GM21381 (cell line): ENCODE results near the gene ABLIM2.
"Not testable (repeated sequence)": the region's sequence is repeated elsewhere in the genome, so short reads cannot be mapped to it uniquely, and the experiment has no call there.

Experiments used
- ATAC-seq: cut with Tn5 transposase; IDR thresholded peaks from one replicate; pipeline ENCODE4 v1.9.1; 2021; ENCODE audit warnings: mild to moderate bottlenecking, moderate library complexity; ENCODE audit not compliant: unreplicated experiment

Gene ABLIM2

DNA sequence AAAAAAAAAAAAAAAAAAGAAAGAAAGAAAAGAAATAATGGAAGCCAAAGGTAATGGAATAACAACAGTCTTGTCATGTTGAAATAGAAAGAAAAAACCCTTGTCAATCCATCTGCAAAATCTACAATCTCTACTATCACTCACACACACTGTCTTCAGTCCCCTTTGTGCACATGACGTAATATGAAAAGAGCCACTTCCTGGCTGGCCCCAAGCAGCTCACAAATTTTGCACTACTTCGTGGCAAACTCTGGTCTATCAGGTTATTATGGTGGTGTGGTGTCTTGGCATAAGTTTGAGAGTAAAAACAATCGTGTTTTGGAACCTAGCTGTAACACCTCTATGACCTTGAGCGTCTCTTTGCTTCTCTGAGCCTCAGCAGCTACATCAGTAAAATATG lies 210.7 kb downstream of the ABLIM2 start:
- ATAC-seq = no peak

DNA sequence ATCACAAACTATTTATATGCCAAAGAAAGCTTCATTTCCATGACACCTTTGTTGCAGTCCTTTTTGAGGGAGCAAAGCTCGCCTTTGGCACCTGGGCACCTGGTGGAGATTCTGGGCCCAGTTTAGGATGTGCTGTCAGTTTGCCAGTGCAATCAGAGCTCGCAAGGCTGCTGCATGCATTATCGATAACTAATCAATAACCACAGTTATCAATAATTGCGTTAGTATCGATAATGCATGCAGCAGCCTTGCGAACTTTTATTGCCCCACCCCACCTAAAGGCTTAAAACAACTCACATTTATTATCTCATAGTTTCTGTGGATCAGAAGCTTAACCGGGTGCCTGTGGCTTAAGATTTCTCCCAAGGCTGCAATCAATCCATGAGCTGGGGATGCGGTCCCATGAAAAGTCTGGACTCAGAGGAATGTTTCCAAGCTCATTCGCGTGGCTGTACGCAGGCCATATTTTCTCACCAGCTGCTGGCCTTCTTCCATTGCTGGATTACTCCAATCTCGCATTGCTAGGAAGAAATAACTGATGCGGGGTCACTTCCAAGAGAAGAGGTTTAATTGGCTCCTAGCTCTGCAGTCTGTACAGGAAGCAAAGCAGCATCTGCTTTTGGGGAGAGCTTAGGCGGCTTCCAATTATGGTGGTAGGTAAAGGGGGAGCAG lies 212.8 kb downstream of the ABLIM2 start:
- no peak for ATAC-seq

DNA sequence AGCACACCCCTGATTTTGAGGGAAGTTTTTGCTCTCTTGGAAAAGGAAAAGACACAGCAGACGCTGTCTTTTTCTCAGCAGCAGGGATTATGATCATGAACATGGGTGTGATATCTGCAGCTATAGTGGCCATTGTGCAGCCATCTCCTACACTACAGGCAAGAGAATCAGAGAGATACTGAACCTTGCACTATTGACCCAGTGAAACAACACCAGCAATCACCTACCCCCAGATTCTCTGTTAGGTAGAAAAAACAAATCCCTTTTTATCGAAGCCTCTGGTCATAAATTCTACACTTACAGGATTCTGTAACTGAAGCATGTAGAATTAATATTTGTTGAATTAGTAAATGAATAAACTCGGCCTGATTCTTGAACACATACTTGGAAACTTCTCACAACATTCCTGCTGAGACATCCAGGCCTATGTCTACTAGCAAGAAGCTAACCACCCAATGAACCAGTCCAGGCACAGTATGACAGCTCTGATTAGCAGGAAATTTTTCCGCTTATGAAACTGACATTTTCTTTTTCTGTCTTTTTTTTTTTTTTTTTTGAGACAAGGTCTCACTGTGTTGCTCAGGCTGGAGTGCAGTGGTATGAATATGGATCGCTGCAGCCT lies 213.9 kb downstream of the ABLIM2 start:
- ATAC-seq = no peak

DNA sequence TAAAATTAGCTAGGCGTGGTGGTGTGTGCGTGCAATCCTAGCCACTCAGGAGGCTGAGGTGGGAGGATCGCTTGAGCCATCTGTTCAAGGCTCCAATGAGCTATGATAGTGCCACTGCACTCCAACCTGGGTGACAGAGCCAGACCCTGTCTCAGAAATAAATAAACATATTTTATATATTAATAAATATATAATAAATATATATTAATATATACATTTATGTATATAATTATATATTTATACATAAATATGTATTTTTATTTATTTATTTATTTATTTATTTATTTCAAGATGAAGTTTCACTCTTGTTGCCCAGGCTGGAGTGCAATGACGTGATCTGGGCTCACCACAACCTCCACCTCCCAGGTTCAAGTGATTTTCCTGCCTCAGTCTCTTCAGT lies 214.9 kb downstream of the ABLIM2 start:
- not testable (repeated sequence) for ATAC-seq

DNA sequence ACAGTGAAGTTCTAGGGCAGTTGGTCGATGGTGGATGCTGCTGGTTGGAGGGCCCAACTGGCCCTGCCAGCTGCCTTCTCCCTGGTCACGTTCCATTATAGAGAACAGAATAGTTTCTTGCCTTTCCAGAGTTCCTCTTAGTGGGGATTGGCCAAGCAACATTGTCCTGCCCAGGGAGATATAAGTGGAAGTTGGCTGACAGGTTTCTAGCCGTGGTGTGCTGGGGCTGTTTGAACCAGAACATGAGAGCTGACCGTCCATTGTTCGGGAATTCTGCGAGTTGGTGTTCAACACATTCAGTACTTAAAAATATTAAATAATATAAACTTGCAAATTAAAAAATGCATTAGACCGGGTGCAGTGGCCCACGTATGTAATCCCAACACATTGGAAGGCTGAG lies 215.4 kb downstream of the ABLIM2 start:
- no peak for ATAC-seq

DNA sequence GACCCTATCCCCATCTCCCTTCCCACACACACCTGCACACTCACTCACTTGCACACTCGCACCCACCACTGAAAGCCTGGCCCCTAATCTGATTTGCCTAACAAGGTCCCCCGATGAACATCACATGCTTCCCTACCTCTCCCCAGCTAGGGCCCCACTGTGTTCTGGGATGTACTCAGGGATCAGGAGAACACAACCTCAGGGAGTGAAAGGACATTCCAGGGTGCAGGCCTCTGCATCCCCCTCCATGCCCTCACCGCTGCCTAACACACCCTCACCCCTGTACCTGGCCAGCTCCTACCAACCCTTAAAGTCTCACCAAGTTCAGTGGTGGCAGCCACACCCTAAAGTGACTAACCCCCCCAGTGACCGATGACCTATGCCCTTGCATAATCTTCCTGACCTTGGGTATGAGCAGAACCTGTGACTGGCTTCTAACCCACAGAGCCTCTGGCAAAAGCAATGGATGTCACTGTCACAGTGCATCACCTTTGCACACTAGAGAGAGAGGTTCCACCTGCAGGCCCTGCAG lies 216.6 kb downstream of the ABLIM2 start:
- no peak for ATAC-seq

DNA sequence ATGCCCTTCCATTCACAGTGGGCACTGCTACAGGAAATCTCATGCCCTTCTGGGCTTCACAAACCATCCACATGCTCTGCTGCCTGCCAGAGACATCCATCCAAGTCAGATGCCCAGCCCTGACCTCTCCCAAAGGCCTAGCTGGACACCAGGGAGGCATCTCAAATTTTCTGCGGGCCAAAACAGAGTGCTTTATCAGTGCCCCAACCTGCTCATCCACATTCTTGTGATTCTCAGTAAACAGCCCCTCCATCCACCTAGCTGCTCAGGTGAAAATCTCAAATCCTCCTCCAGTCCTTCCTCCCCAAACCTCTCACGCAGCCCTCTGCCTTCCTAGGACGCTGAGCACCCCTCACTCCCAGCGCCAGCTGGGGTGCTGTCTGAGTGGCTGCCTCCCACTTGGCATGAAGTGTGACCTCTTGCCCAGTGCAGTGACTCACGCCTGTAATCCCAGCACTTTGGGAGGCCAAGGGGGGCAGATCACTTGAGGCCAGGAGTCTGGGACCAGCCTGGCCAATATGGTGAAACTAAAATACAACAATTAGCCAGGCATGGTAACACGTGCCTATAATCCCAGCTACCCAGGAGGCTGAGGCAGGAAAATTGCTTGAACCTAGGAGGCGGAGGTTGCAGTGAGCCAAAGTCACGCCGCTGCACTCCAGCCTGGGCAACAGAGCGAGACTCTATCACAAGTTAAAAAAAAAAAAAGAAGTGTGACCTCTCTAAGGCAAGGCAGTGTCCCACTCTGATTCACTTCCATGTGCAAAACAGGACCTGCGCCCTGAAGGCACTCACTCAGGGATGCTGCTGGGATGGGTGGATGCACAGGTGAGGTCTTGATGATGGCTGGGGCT lies 217.3 kb downstream of the ABLIM2 start:
- ATAC-seq = no peak

DNA sequence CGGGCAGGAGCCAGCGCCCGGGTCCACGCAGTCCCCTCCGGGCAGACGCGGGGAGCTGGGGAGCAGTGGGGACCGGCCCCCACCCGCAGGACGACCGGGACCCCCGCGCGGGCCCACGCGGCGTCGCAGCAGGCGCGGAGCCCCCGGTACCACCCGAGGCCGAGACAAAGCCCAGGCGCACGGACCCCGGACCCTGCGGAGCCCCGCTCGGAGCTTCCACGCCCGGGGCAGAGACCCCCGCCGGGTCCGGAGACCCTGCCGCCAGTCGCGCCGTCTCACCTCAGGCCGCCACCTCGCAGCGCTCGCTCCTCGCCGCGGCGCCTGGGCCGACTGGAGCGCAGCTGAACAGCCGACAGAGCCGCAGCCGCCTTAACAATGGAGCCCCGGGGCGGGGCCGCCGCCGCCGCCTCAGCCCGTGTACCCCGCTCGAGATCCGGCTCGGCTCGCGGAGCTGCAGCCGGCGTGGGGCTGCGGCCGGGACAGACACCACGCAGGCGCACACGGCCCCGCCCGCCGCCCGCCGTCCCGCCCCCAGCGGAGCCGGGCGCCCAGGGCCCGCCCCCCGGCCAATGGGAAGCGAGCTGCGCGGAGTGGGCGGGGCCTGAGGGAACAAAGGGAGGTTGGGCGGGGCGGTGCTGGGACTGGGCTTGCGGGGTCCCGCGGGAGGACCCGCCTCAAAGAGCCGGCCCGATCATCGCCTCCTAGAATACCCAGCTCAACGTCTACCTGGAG lies 219.1 kb downstream of the ABLIM2 start, which contains the start of gene AFAP1:
AFAP1 (minus strand) TSS at position 485 of the 732 bp plus-strand sequence. CDS start 67,783 bp downstream, outside the sequence.
- peak; percentile 96 for ATAC-seq

DNA sequence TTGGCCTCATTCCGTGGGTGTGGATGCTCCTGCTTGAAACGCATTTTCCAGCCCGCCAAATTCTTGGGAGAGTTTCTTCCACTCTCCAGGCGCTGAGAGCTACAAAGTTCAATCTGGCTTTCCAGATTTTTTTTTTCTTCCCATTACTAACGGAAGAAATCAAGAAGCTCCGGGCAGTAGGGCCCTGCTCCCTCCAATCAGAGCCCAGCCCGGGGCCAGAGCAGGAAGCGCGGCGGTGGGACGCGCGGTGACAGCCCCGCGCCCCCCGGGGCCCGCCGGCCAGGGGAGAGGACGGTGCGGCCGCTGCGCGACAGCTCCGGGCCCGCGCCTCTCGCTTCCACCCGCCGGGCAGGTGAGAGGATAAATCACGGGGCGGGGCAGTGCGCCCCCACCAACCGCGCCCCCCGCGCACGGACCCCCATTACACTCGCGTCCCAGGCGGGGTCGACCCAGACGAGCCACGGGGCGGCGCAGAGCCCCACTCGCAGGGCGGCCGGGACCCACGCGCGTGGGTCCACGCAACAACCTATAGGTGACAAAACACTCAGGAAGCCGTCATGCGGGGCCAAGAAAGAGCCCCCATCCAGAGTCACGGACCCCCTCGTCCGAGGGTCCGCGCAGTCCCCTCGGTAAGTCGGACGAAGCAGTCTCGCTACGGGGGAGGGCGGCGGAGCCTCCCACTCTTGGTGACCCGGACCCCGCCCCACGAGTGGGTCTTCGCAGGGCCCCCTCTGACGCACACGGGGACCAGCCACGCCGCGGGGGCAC lies 219.8 kb downstream of the ABLIM2 start:
- no peak for ATAC-seq

DNA sequence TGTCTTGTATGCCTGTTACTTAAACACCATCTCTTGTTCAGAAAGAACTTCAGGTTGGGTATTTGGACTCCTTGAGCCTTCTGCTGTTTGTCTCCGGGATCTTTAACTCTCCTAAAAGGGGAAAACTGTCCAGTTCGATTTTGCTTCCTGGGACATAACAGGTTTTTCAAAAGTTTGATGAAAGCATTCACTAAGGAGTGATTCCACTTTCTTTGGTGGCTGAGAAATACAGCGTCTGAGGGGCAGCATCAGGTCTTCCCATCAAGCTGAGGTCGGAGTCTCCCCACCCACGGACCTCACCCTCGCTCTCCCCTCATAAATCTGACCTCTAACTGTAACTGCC lies 220.4 kb downstream of the ABLIM2 start:
- ATAC-seq = no peak

DNA sequence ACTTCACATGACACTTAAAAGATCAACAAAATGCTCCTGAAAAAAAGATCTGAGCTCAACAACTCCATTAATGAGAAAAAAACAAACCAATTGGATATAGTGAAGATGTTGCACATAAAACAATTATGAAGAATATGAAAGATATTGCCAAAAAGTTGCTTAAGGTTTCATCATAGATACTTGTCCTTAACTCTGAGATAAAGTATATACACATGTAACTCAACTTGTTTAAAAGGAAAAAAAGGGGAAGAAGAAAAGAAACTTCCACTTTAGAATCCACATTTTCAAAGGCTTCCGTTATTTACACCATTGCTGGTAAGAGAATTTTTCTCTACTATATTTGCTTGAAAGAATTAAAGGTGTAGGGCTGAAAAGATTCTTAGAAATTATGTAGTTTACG lies 221.6 kb downstream of the ABLIM2 start:
- ATAC-seq = no peak

DNA sequence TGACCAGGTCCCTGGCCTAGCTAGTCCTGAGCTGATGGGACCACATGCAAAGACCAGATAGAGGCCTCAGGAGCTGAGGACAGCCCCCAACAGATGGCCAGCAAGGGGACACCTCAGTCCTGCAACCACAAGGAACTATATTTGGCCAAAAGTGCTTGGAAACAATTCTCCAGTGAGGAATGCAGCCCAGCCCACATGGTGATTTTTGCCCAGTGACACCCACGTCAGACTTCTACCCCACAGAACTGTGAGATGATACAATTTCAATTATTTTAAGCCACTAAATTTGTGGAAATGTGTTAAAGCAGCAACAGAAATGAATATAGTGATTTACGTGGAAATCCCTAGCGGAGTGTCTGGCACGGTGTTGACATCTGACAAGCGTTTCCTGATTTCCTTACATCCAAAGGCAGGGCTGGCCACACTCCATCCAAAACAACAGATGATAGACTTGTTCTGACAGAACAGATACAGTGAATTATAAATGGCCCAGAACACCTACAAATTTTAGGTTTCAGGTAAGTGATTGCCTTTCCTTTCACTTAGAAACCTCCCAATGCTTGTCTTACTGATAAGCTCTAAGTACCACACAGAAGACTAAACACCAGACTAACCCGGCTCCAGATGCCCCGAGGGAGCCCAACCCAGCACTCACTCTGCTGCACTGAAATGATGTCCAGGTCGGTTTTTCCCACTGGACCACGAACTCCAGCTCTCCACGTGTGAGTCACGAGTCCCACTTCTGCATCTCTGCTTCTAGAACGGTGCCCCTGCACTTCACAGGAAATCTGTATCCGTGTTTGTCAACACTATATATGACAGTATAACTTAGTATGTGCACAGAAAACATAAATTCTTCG lies 224.7 kb downstream of the ABLIM2 start:
- ATAC-seq = no peak

DNA sequence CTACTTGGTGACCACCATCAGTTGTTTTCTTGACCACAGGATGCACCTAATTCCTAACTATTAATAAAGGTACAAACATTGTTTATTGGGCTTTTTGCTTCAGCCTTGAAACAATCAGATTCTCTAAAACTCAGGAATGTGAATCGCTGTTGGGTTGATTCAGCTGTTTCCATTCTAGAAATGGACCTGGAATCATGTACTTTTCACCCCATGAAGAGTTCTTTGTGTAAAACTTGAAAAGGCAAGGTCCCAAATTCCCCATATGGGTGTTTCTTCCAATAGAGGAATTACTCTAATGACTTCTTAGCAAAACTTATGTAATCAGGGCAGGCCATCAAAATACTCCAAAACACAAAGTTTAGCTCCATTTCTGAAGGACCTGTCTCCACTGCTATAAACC lies 226.3 kb downstream of the ABLIM2 start:
- ATAC-seq = no peak

DNA sequence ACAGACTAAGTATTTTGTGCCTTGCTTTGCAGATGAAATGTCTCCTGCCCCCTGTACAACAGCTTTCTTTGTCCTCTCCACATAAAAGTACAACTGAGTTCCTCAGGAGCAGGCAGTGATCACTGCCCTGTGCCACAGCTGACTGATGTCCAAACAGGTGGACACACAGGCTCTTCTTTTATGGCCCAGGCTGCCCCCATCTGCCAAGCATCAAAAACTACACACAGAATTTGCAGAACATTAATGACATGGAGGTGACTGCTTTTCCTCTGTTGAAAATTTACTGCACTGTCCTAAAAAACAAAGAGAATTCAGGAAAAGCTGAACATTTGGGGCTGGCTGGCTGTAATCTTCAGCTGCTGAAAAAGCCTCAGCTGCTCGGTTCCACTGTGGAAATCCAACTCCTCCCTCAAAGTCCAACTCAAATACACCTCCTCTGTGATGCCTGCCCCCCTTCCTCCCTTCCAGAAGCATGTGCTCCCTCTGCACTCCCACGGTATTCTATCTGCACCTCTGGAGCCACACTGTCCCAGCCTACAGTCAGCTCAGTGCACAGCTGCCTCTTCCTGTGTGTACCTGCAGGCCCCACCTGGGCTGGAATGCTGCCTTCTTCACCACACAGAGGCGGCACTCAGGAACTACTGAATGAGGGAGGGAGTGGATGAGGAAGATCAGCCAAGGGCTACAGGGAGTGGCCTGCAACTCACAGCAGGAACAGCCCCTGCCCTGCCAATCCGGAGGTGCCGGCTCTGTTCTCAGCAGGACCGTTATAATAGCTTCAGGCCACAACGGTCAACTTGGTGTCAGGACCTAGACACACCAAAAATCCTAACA lies 229.3 kb downstream of the ABLIM2 start:
- ATAC-seq = no peak

DNA sequence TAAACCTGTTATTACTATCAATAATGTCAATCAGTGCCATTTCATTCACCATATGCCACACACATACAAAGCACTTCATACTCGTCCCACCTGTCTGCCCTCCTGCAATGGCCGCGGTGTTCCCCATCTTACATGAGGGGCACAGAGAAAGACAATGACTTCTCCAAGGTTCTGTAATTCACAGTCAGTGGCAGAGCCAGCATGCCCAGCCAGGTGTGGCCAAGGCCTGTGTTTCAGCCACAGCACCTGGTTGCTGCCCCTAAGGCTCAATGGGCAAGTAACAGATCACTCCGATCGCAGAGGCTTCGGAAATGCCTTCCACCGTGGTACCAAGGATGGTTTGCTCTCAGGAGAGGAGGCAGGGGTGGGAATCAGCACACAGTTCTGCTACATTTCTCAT lies 229.9 kb downstream of the ABLIM2 start:
- ATAC-seq = no peak

DNA sequence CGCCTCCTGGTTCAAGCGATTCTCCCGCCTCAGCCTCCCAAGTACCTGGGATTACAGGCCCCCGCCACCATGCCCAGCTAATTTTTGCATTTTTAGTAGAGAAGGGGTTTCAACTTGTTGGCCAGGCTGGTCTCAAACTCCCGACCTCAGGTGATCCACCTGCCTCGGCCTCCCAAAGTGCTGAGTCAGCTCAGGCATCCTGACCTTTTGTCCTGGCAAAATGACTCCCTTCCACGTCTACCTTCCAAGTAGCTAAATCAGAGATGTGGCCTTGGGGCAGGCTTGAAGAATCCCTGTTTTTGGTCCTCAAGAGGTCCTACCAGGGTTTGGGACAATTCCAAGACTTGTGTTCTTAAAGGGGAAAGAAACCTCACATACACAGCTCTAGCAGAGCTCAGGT lies 231.8 kb downstream of the ABLIM2 start:
- ATAC-seq = no peak

DNA sequence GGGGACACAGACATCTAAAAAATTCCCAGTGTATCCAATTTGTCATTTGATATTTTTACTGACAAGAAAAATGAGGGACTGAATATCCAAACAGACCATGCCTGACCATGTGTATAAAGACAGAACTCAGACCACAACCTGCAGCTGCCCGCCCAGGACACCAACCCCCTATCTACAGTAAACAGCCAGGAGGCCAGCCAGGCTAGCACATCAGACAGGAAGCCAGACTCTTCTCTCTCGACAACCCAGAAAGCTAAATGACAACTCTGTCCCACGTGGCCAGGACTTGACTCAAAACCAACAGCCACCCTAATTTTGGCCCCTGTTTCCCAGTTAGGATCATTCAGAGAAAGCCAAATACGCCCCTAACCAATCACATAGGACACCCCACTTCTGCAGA lies 234.0 kb downstream of the ABLIM2 start:
- no peak for ATAC-seq

DNA sequence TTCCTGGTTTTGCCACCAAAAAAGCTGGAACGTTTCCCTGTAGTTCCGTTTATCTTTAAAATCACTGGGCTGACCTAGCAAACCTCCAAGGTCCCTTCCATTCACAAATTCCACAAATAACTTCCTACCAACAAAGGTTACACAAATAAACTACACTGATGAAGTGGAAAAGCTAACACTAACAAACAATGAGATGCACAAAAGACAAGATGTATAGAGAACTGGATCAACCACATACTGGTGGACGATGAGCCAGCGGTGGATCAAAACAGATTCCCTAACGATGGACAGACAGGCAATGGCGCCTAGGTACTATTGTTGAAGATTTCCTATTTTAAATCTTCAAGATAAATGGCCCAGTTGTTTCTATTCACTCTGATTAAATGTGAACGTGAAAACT lies 234.4 kb downstream of the ABLIM2 start:
- ATAC-seq = no peak

DNA sequence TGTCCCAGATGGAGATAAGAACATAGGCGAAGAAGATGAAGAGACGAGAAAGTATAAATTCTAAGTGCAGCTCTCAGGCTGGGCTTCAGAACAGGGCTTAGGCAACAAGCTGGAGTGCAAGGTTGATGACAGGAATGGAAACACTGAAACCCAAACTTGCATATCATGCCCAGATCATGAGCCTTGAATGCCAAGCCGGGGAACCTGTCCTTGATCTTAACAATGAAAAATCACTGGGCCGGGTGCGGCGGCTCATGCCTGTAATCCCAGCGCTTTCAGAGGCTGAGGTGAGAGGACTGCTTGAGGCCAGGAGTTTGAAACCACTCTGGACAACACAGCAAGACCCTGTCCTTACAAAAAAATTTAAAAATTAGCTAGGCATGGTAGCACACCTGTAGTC lies 236.1 kb downstream of the ABLIM2 start:
- no peak for ATAC-seq
